ENCODE measurements around the gene TMEM245. TPM values are rescaled to one million over a fixed set of nuclear protein-coding genes. Genes with fewer than 3 reads are reported as not detected.

TMEM245 gene
- total and polyA plus RNA-seq, 2 donors (not counting 1 experiment from before 2014, with no cell fraction given), result 6.3 to 34.3 TPM

DNA sequence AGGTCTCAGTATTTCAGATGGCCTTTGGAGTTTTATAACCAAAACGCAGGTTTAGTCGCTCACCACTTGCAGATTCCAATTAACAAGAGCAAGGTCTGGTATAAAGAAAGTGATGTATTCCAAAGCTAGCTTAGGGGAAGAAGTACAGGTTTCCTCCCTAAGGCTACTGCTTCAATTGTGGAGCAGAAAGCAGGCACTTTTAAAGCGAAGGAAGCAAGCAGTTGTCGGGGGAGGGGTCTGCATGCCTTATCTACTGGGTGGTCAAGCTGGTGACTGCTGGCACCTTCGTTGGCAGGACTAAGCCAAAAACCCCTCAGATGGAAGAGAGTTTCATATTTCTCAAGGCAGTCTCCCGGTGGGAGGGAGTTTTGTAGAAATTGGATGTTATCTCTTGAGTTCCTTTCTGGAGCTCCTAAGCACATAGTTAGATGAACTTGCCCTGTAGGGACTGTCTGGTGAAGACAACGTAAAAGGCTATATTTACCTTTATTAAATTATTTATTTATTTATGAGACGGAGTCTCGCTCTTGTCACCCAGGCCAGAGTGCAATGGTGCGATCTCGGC is 1.6 kb upstream of the TMEM245 start:
- H3K4me3 ChIP-seq (ENCODE audit: control extremely low read depth in 1 of 5, extremely low read depth in 1 of 5, insufficient read depth in 1 of 5, low read depth in 2 of 5, low read length in 4 of 5), result no peak overlapping the region
- ChIA-PET POLR2A (no interaction called here), CTCF (interaction anchor here (0.6 kb wide), 1 partner anchor 348 kb away, joined by 3 read pairs; no protein-coding TSS in a partner anchor)
- no peaks in the 10 kb centered on the region for H3K9me3 ChIP-seq (ENCODE audit: control extremely low read depth in 1 of 3, control insufficient read depth in 2 of 3, insufficient read depth in 1 of 3, low read length in 2 of 3)
- H3K4me1 ChIP-seq (ENCODE audit: control insufficient read depth in 2 of 2, insufficient read depth in 2 of 2, low read length in 2 of 2), result peaks cover 18 to 28% of the 10 kb centered on the region in 2 donors
- Mint-ChIP-seq H3K9me3 (ENCODE audit: insufficient read depth) (no peaks in the 10 kb centered on the region), H3K27ac (peak overlapping the region; percentile 37), H3K4me3 (no peak overlapping the region), H3K27me3 (peaks cover 3% of the 10 kb centered on the region), H3K4me1 (peaks cover 20% of the 10 kb centered on the region)
- H4K20me1 ChIP-seq (ENCODE audit: control insufficient read depth, insufficient read depth, low read length, poor library complexity, severe bottlenecking), result peaks cover 27% of the 10 kb centered on the region
- 91% methylated on average over 5 of the region's 11 CpGs for WGBS (ENCODE audit: insufficient coverage)
- no peaks in the 10 kb centered on the region for H3K27me3 ChIP-seq (replicated peaks in 1 of 4; ENCODE audit: control extremely low read depth in 1 of 4, control insufficient read depth in 3 of 4, insufficient read depth in 4 of 4, low read length in 3 of 4)
- no peak overlapping the region for H2AFZ ChIP-seq (ENCODE audit: insufficient read depth, low read depth, low read length, poor library complexity, severe bottlenecking)
- no peak overlapping the region for H3K27ac ChIP-seq (ENCODE audit: low read length in 2 of 2)
- intact Hi-C loops (cut with micrococcal nuclease), result loop anchor here (10.0 kb wide), 1 partner anchor 1837 kb away; the partner anchor contains the start of gene RAD23B
- ATAC-seq (ENCODE audit: low read depth), result no peak
- TF ChIP-seq, protein P1, sequence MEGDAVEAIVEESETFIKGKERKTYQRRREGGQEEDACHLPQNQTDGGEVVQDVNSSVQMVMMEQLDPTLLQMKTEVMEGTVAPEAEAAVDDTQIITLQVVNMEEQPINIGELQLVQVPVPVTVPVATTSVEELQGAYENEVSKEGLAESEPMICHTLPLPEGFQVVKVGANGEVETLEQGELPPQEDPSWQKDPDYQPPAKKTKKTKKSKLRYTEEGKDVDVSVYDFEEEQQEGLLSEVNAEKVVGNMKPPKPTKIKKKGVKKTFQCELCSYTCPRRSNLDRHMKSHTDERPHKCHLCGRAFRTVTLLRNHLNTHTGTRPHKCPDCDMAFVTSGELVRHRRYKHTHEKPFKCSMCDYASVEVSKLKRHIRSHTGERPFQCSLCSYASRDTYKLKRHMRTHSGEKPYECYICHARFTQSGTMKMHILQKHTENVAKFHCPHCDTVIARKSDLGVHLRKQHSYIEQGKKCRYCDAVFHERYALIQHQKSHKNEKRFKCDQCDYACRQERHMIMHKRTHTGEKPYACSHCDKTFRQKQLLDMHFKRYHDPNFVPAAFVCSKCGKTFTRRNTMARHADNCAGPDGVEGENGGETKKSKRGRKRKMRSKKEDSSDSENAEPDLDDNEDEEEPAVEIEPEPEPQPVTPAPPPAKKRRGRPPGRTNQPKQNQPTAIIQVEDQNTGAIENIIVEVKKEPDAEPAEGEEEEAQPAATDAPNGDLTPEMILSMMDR (IDR thresholded peaks at IDR 0.05), result no peak
- no peak for TF ChIP-seq EZH2 (IDR thresholded peaks at IDR 0.05; ENCODE audit: borderline replicate concordance, insufficient read depth, low read depth, low read length, poor library complexity, severe bottlenecking)
- peaks cover 31% of the 10 kb centered on the region for H3K79me2 ChIP-seq (ENCODE audit: control insufficient read depth, insufficient read depth, low read length)
- H3K36me3 ChIP-seq (replicated peaks in 1 of 2; ENCODE audit: control extremely low read depth in 1 of 2, control insufficient read depth in 1 of 2, extremely low read depth in 1 of 2, insufficient read depth in 2 of 2, low read length in 1 of 2), result no peaks in the 10 kb centered on the region
- H3K4me2 ChIP-seq (replicated peaks; ENCODE audit: low read depth, low read length, poor library complexity, severe bottlenecking), result no peak overlapping the region
- DNase-seq, result no peak
- no peak overlapping the region for H3K9ac ChIP-seq (ENCODE audit: low read length)

DNA sequence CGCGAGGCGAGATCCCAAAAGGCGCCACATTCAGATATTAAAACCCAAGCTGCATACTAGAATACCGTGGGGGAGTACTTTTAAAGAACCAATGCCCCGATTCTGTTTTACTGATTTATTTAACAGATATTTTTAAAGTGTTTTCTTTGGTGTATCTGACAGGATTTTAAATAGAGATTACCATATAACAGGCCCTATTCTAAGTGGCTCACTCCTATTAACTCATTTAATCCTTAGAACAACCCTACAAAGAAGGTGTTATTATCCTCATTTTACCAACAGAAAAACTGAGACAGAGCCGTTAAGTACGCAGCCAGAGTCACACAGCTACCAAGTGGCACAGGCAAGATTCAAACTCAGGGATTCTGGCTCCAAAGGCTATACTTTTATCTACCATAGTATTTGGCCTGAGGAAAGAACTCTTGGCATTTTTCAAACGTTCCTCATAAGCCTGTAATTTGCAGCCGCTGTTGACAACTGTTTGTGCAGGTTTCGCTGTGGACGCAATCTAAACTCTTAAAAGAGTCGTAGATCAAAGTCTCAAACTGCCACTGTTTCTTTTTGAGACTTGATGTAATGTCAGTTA is 550 bp upstream of the TMEM245 start:
- H3K9ac ChIP-seq (ENCODE audit: low read length), result no peak overlapping the region
- H3K27me3 ChIP-seq (replicated peaks in 1 of 4; ENCODE audit: control extremely low read depth in 1 of 4, control insufficient read depth in 3 of 4, insufficient read depth in 4 of 4, low read length in 3 of 4), result no peaks in the 10 kb centered on the region
- H3K36me3 ChIP-seq (replicated peaks in 1 of 2; ENCODE audit: control extremely low read depth in 1 of 2, control insufficient read depth in 1 of 2, extremely low read depth in 1 of 2, insufficient read depth in 2 of 2, low read length in 1 of 2), result no peaks in the 10 kb centered on the region
- ChIA-PET CTCF (interaction anchor here (0.6 to 1.1 kb wide), 2 partner anchors 11 to 166 kb away, joined by 3 to 4 read pairs; no protein-coding TSS in a partner anchor), POLR2A (interaction anchor here (0.5 to 0.6 kb wide), 2 partner anchors 109 to 111 kb away, joined by 3 to 4 read pairs; no protein-coding TSS in a partner anchor)
- peaks cover 41% of the 10 kb centered on the region for H3K79me2 ChIP-seq (ENCODE audit: control insufficient read depth, insufficient read depth, low read length)
- peak overlapping the region; percentile 63 for H3K4me2 ChIP-seq (replicated peaks; ENCODE audit: low read depth, low read length, poor library complexity, severe bottlenecking)
- H3K4me3 Mint-ChIP-seq, result peak overlapping the region; percentile 91
- peaks cover 18 to 32% of the 10 kb centered on the region in 2 donors for H3K4me1 ChIP-seq (ENCODE audit: control insufficient read depth in 2 of 2, insufficient read depth in 2 of 2, low read length in 2 of 2)
- peak overlapping the region in 1 of 5 experiments; percentile 23 for H3K4me3 ChIP-seq (ENCODE audit: control extremely low read depth in 1 of 5, extremely low read depth in 1 of 5, insufficient read depth in 1 of 5, low read depth in 2 of 5, low read length in 4 of 5)
- H3K27me3 Mint-ChIP-seq, result peaks cover 3% of the 10 kb centered on the region
- no peak for ATAC-seq (ENCODE audit: low read depth)
- H4K20me1 ChIP-seq (ENCODE audit: control insufficient read depth, insufficient read depth, low read length, poor library complexity, severe bottlenecking), result peaks cover 36% of the 10 kb centered on the region
- WGBS (ENCODE audit: insufficient coverage), result 89% methylated on average over 7 of the region's 13 CpGs
- H3K27ac ChIP-seq (ENCODE audit: low read length in 2 of 2), result no peak overlapping the region
- H3K27ac Mint-ChIP-seq, result no peak overlapping the region
- H2AFZ ChIP-seq (ENCODE audit: insufficient read depth, low read depth, low read length, poor library complexity, severe bottlenecking), result peak overlapping the region; percentile 14
- intact Hi-C loops (cut with micrococcal nuclease), result loop anchor here (1.0 to 10.0 kb wide), 3 partner anchors 107 to 1835 kb away; partner anchors contain the start of genes ABITRAM, CTNNAL1, ELP1 and RAD23B
- H3K9me3 Mint-ChIP-seq (ENCODE audit: insufficient read depth), result no peaks in the 10 kb centered on the region
- no peaks in the 10 kb centered on the region for H3K9me3 ChIP-seq (ENCODE audit: control extremely low read depth in 1 of 3, control insufficient read depth in 2 of 3, insufficient read depth in 1 of 3, low read length in 2 of 3)
- no peak for DNase-seq
- TF ChIP-seq, protein P1 (IDR thresholded peaks at IDR 0.05), result no peak
- no peak for TF ChIP-seq EZH2 (IDR thresholded peaks at IDR 0.05; ENCODE audit: borderline replicate concordance, insufficient read depth, low read depth, low read length, poor library complexity, severe bottlenecking)
- peaks cover 25% of the 10 kb centered on the region for H3K4me1 Mint-ChIP-seq
